Immature natural killer cell (primary cell): ENCODE data around the gene ZNF664. TPM values are rescaled to one million over a fixed set of nuclear protein-coding genes. Genes with fewer than 3 reads are reported as not detected.
"Not testable (repeated sequence)": the region's sequence is repeated elsewhere in the genome, so short reads cannot be mapped to it uniquely, and the experiment has no call there.

Experiments
- DNase-seq, 3 donors: peaks; one replicate each; pipeline ENCODE4 v3.0.0; 2022; ENCODE audit warnings: mixed read lengths in 1 of 3
- H3K27ac Mint-ChIP-seq, 6 donors: one replicate each; pipeline ENCODE4 v1.8.0; 2020; ENCODE audit warnings: mixed read lengths in 6 of 6, mild to moderate bottlenecking in 5 of 6, inconsistent platforms in 4 of 6, moderate library complexity in 3 of 6
- H3K27me3 Mint-ChIP-seq, 3 donors: one replicate each; pipeline ENCODE4 v1.8.0; 2020 to 2021; ENCODE audit warnings: low read depth in 3 of 3, mild to moderate bottlenecking in 3 of 3, mixed read lengths in 3 of 3, moderate library complexity in 3 of 3, inconsistent platforms in 1 of 3
- H3K36me3 Mint-ChIP-seq, 3 donors: one replicate each; pipeline ENCODE4 v1.8.0; 2020; ENCODE audit warnings: mixed read lengths in 3 of 3, inconsistent platforms in 2 of 3, mild to moderate bottlenecking in 2 of 3
- H3K4me1 Mint-ChIP-seq, 2 donors: one replicate each; pipeline ENCODE4 v1.8.0; 2020; ENCODE audit warnings: inconsistent platforms in 2 of 2, mild to moderate bottlenecking in 2 of 2, mixed read lengths in 2 of 2, moderate library complexity in 1 of 2
- H3K4me3 Mint-ChIP-seq, 5 donors: one replicate each; pipeline ENCODE4 v1.8.0; 2020; ENCODE audit warnings: mild to moderate bottlenecking in 5 of 5, mixed read lengths in 5 of 5, inconsistent platforms in 3 of 5, moderate library complexity in 3 of 5
- H3K9me3 Mint-ChIP-seq, 6 donors: one replicate each; pipeline ENCODE4 v1.8.0; 2020; ENCODE audit warnings: mild to moderate bottlenecking in 6 of 6, mixed read lengths in 6 of 6, inconsistent platforms in 4 of 6, moderate library complexity in 3 of 6
- polyA plus RNA-seq, 3 donors: library from polyadenylated mRNA; unstranded; fragments of 300-500 nt; fragmentation: Illumina TruSeq; gene quantifications; one replicate each; pipeline ENCODE4 v1.2.3, GENCODE V29; 2021

ZNF664 gene
- polyA plus RNA-seq, 3 donors from 2014 or later = 2.1 to 12.9 (median 8.2) TPM

DNA sequence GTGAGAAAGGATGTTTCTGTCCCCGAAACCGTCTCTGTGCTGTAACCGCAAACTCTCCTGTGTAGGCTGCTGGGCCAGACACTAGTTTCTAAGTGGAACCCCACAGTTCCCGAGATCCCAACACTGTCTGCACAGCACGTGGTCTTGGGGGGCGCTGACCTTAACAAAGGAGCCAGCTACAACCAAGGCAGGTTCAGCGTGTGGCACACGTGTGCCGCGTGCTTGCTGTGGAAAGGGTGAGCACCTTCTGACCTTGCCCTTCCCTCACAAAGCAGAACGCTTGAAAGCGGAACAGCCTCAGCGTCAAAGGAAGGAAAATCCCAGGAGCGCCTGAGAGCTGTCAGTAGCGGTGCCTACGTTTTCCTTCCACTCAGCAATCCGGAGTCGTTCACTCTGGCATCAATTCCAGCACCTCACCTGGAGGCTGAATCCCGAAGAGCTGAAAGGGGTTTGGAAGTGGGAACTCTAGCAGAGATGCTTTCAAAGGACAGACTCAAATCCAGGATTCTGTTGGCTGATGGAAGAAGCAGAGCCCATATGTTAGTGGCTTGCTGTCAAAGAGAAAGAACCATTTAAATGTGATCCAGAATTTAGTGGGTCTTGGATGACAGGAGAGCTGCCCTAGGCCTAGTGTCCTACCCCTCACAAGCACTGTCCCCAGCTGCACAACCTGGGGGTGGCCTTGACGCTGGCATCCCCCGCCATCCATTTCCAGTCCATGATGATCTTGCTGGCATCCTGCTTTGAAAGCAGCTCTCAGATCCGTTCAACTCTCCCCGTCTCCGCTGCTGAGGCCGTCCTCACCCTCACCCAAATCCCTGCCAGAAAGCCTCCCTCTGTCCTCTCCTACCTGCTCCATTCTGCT, 27.5 kb upstream of the ZNF664 start:
- peaks cover 11 to 15% of the 10 kb centered on the region in 2 donors for H3K4me1 Mint-ChIP-seq
- no peak for DNase-seq
- H3K4me3 Mint-ChIP-seq = no peak overlapping the region
- H3K9me3 Mint-ChIP-seq = no peaks in the 10 kb centered on the region
- peak overlapping the region in 3 of 6 donors; percentile 31 to 63 (median 61) for H3K27ac Mint-ChIP-seq
- H3K27me3 Mint-ChIP-seq = no peaks in the 10 kb centered on the region
- H3K36me3 Mint-ChIP-seq = peaks cover 24 to 30% (median 24%) of the 10 kb centered on the region in 3 donors

DNA sequence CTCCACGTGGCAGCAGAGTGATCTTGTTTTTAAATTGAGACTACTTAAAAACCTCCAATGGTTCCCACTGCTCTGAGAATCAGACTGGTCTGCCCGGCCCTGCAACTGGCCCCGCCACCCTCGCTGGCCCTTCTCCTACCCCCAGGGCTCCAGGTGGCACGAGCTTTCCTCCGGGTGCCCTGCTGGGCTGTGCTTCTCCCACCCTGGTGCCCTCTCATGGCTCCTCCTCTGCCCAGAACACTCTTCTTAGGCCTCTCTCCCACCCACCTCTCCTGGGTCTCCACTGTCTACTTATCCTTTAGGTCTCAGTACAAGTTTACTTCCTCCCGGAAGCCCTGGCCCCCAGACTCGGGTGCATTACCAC, 26.9 kb upstream of the ZNF664 start:
- H3K36me3 Mint-ChIP-seq = peaks cover 24 to 30% (median 24%) of the 10 kb centered on the region in 3 donors
- H3K27ac Mint-ChIP-seq = peak overlapping the region; percentile 24 to 64 (median 53)
- DNase-seq = no peak
- no peak overlapping the region for H3K4me3 Mint-ChIP-seq
- no peaks in the 10 kb centered on the region for H3K27me3 Mint-ChIP-seq
- no peaks in the 10 kb centered on the region for H3K9me3 Mint-ChIP-seq
- H3K4me1 Mint-ChIP-seq = peaks cover 10 to 15% of the 10 kb centered on the region in 2 donors

DNA sequence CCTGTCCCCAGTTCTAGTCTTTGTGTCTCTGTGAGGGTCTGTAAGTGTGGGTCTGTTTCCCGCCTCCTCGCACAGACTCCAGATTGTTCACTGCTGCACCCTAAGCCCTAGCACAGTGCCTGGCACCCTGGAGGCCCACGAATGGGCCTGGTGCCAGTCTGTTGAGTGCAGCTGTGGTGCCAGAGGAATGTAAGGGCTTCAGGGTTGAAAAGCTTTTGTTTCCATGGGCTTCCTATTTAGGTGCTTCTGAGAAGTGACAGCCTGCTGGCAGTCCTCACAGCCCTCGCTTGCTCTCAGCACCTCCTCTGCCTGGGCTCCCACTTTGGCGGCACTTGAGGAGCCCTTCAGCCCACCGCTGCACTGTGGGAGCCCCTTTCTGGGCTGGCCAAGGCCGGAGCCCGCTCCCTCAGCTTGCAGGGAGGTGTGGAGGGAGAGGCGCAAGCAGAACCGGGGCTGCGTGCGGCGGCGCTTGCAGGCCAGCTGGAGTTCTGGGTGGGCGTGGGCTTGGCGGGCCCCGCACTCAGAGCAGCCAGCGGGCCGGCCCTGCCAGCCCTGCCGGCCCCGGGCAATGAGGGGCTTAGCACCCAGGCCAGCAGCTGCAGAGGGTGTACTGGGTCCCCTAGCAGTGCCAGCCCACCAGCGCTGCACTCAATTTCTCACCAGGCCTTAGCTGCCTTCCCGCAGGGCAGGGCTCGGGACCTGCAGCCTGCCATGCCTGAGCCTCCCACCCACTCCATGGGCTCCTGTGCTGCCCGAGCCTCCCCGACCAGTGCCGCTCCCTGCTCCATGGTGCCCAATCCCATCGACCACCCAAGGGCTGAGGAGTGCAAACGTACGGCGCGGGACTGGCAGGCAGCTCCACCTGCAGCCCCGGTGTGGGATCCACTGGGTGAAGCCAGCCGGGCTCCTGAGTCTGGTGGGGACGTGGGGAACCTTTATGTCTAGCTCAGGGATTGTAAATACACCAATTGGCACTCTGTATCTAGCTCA, 26.2 kb upstream of the ZNF664 start:
- Mint-ChIP-seq H3K4me1 (peaks cover 10 to 15% of the 10 kb centered on the region in 2 donors), H3K27ac (peak overlapping the region in 3 of 6 donors; percentile 24 to 64 (median 45)), H3K36me3 (peaks cover 17 to 24% (median 18%) of the 10 kb centered on the region in 3 donors)
- H3K9me3 Mint-ChIP-seq, H3K27me3 Mint-ChIP-seq, DNase-seq, H3K4me3 Mint-ChIP-seq: not testable (repeated sequence)

DNA sequence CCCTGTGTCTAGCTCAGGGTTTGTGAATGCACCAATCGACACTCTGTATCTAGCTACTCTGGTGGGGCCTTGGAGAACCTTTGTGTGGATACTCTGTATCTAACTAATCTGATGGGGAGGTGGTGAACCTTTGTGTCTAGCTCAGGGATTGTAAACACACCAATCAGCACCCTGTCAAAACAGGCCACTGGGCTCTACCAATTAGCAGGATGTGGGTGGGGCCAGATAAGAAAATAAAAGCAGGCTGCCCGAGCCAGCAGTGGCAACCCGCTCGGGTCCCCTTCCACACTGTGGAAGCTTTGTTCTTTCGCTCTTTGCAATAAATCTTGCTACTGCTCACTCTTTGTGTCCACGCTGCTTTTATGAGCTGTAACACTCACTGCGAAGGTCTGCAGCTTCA, 25.5 kb upstream of the ZNF664 start:
- not testable (repeated sequence) for H3K9me3 Mint-ChIP-seq, H3K27me3 Mint-ChIP-seq, H3K4me3 Mint-ChIP-seq, H3K27ac Mint-ChIP-seq, DNase-seq
- Mint-ChIP-seq H3K36me3 (peaks cover 10 to 16% (median 12%) of the 10 kb centered on the region in 3 donors), H3K4me1 (peaks cover 10 to 15% of the 10 kb centered on the region in 2 donors)

DNA sequence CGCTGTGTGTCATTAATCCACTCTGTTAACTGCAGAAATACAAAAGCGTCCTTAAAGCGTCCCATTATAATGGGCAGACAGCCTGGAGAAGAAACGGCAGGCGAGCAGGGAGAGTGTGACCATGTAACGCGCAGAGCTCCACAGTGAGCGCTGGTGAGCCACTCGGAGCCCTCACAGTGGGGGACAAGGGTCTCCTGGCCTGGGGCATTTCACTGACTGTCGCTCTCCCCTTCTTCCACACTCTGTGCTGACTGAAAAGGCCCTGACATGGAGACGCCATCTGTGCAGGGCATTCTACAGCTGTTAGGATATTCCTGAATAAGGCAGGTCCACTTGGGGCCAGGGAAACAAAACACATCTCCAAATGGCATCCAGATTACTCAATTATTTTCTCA, 24.6 kb upstream of the ZNF664 start:
- no peaks in the 10 kb centered on the region for H3K27me3 Mint-ChIP-seq
- H3K4me3 Mint-ChIP-seq = no peak overlapping the region
- no peaks in the 10 kb centered on the region for H3K9me3 Mint-ChIP-seq
- no peak for DNase-seq
- peaks cover 5 to 11% (median 10%) of the 10 kb centered on the region in 3 donors for H3K36me3 Mint-ChIP-seq
- H3K4me1 Mint-ChIP-seq = peaks cover 10 to 15% of the 10 kb centered on the region in 2 donors
- H3K27ac Mint-ChIP-seq = no peak overlapping the region

DNA sequence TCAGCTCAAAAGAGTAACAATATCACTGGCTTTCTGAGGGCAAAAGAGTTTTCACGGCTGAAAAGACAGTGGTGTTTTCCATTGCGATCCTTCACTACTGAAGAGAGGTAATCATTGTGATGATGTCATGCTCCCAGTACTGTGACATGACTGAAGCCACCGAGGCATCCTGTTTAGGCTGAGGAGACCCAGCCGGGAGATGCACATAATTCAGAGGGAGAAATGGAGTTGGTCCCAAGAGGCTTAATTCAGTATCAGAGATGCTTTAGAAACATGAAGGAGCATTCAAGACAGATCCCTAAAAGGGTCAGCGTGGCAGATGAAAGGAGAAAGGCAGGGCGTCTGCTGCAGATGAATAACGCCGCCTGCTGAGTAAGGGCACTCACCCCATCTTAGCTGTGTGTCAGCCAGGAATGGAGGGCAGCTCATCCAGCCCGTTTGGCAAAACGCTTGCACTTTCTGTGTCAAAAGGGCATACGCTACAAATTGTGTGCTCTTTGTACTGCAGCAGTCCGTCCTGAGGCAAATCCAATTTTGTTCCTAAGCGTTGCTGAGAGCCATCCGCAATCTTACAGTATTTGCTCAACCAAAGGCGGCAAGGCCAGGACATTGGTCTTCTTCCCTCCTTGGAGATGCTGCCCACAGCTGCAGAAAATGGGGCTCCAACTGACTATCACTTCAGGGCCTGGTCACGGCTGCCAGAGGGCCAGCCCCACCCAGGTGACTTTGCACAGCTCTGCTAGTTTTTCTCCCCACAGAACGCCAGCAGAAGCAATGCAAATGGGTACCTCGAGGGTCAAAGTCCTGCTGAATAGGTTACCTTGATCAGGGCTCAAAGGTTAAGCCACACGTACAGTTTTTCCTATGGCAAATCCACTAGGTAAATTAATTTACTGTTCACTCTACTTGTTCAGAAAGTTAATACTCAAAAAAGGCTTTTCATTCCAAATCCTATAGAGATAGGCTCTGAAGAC, 23.9 kb upstream of the ZNF664 start:
- Mint-ChIP-seq H3K4me3 (no peak overlapping the region), H3K4me1 (peaks cover 10 to 15% of the 10 kb centered on the region in 2 donors), H3K27ac (peak overlapping the region in 1 of 6 donors; percentile 20), H3K36me3 (peaks cover 5 to 11% (median 10%) of the 10 kb centered on the region in 3 donors), H3K9me3 (no peaks in the 10 kb centered on the region), H3K27me3 (no peaks in the 10 kb centered on the region)
- no peak for DNase-seq

DNA sequence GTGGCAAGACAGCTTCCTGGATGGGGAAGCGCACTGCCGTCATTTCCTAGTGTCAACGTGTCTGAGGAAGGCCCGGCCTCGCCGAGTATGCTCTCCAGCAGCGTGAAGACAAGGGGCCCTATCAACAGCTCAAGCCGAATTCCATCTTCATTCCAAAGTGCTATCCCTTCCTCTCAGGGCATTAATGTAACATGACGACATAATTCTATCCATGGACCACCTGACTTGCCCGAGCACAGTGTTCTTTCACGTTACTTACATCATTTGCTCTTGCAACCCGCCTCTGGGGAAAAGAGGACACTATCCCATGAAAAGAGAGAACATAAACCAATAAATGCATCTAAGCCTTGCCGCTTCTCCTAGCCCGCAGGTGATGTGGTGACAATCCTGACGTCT, 23.2 kb upstream of the ZNF664 start:
- H3K9me3 Mint-ChIP-seq = no peaks in the 10 kb centered on the region
- peaks cover under 1 to 7% (median 6%) of the 10 kb centered on the region in 3 donors for H3K36me3 Mint-ChIP-seq
- H3K4me1 Mint-ChIP-seq = peaks cover 10 to 15% of the 10 kb centered on the region in 2 donors
- H3K27ac Mint-ChIP-seq = no peak overlapping the region
- no peak for DNase-seq
- H3K27me3 Mint-ChIP-seq = no peaks in the 10 kb centered on the region
- no peak overlapping the region for H3K4me3 Mint-ChIP-seq

DNA sequence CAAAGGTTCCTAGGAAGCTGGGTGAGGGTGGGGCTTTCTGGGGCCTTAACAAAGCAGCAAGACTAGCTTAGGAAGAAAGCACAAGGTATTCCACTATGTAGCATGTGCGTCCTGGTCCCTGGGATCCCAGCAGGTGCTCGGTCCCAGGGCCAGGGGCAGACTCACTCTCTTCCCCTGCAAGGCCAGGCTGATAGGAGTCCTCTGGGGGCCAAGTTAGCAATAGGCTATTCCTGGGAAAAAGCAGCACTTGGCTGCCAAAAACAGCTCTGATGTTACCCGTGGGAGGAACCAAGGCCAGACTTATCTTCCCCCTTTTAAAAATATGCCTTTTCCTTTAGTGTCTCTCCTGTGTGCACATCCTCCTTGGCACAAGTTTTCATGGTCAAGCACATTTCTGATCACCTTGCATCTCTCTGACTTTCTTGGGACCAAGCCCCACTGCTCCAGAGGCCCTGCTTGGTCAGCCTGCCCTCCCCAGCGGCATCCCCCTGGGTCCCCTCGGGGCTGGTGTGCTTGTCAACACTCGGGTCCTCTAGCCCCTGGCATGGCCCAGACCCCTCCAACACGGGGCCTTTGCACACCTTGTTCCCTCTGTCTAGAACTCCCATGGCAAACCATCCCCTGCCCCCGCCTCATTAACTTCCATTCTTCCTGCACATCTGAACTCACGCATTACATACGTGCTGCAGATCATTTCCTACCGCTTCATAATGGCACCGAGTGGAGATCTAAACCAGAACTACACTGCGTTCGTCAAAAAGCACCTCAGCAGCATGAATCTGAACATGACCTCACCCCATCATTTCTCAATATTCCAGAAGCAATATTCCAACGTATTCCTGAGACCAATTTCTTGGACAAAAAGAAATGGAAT, 22.3 kb upstream of the ZNF664 start:
- Mint-ChIP-seq H3K27me3 (no peaks in the 10 kb centered on the region), H3K4me1 (peaks cover 10 to 15% of the 10 kb centered on the region in 2 donors), H3K36me3 (peaks cover 0 to 5% (median 5%) of the 10 kb centered on the region in 3 donors), H3K27ac (peak overlapping the region in 3 of 6 donors; percentile 16 to 78 (median 34)), H3K9me3 (no peaks in the 10 kb centered on the region), H3K4me3 (no peak overlapping the region)
- no peak for DNase-seq

DNA sequence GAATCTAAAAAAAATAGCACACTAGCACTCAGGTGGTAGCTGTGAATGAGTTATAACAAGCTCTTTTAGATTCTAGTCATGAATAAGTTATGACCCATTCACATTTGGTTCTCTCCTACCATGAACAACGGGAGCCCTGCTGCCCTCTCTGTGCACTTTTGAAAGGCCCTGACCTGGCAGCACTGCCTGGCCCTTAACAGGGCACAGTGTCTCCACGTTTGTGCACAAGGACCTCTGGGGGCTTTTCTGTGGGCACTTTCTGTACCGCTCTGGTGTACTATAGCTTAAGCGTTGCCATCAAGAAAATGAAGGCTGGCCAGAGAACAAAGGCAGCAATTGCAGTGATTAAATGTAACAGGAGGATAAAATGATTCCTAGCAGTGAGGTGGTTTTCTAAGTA, 21.5 kb upstream of the ZNF664 start:
- Mint-ChIP-seq H3K9me3 (no peaks in the 10 kb centered on the region), H3K4me1 (peaks cover 8 to 15% of the 10 kb centered on the region in 2 donors), H3K27ac (no peak overlapping the region), H3K4me3 (no peak overlapping the region), H3K27me3 (no peaks in the 10 kb centered on the region), H3K36me3 (peaks cover 0 to 4% (median 0%) of the 10 kb centered on the region in 3 donors)
- no peak for DNase-seq

DNA sequence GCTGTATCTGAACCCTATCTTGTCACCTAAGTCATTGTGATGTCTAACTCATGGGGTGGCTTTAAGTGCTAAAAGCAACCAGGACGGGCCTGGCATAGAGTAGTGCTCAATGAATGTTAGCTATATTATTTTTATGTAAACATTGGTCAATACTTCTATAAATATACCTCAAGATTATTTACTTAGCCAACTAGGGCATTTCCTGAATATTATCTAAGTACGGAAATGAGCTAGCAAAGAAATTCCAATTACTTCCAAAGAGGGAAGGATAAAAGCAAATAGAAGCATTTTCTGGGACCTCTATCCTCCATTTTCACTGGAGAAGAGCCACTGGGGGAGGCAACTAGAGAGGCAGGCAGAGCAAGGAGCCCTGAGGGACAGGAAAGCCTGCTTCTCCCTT, 21.0 kb upstream of the ZNF664 start:
- no peak overlapping the region for H3K4me3 Mint-ChIP-seq
- DNase-seq = no peak
- no peaks in the 10 kb centered on the region for H3K9me3 Mint-ChIP-seq
- H3K36me3 Mint-ChIP-seq = peaks cover 0 to 8% (median 0%) of the 10 kb centered on the region in 3 donors
- no peaks in the 10 kb centered on the region for H3K27me3 Mint-ChIP-seq
- H3K27ac Mint-ChIP-seq = no peak overlapping the region
- peaks cover 8 to 15% of the 10 kb centered on the region in 2 donors for H3K4me1 Mint-ChIP-seq

DNA sequence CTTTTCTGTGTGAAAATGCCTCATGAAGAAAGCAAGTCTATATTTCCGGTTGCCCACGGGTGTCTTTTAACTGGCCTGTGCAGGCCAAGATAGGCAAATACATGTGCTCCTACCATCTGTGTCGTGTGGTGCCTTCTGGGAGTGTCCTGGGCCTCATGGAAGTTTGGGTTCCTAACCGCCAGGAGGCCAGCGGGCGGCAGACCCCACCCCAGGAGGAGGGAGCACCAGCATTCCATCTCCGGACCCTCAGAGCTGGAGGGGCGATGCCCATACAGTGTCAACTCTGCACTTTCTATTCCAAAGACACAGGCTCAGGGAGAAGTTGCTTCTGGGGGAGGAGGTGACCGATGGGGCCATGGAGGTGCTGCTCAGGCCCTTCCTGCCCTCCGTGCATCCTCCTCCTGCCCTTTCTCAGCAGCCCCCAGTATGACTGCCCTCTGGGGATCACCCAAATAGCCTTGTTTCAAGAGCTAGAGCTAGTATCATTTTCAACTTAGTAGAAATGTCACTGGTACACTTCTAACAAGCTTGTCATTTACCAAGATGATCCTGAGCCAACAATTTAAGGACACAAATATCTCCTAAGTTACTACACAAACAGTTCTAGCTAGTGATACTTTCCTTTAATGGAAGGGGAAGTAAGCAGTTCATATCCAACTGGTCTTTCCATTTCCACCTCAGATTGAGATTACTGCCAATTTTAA, 18.2 kb upstream of the ZNF664 start:
- Mint-ChIP-seq H3K27ac (no peak overlapping the region), H3K4me1 (no peaks in the 10 kb centered on the region), H3K4me3 (no peak overlapping the region), H3K36me3 (peaks cover 0 to 8% (median 0%) of the 10 kb centered on the region in 3 donors), H3K9me3 (no peaks in the 10 kb centered on the region), H3K27me3 (no peaks in the 10 kb centered on the region)
- DNase-seq = no peak

DNA sequence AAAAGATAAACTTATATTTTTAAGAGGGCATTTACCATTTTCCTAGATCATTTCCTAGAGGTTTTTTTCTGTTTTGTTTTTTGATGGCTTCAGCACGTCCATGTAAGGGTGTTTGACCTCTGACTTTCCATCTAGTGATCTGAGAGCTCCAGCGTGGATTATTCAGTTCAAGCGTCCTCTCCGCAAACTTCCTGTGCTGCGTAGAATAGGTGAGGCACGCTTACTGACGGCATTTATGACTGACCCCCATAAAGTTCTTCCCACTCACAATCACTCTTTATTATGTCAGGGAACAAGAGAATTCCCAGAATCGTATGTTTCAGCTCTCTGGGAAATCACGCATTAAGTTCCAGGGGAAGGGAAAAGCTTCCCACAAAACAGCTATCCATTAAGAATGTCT, 16.8 kb upstream of the ZNF664 start:
- no peak for DNase-seq
- Mint-ChIP-seq H3K27ac (no peak overlapping the region), H3K9me3 (no peaks in the 10 kb centered on the region), H3K36me3 (peaks cover 0 to 8% (median 0%) of the 10 kb centered on the region in 3 donors), H3K4me1 (peaks cover under 1 to 5% of the 10 kb centered on the region in 2 donors), H3K4me3 (no peak overlapping the region), H3K27me3 (no peaks in the 10 kb centered on the region)
